NCI-H187 treated with DMSO at 0.1 percent for 48 hours (cell line): ENCODE data around the gene UNC79.
"Not testable (repeated sequence)": the region's sequence is repeated elsewhere in the genome, so short reads cannot be mapped to it uniquely, and the experiment has no call there.

Source experiments
- DNase-seq: peaks from one replicate; lab custom pipeline; 2025; lab: John Stamatoyannopoulos, UW

Gene UNC79

DNA sequence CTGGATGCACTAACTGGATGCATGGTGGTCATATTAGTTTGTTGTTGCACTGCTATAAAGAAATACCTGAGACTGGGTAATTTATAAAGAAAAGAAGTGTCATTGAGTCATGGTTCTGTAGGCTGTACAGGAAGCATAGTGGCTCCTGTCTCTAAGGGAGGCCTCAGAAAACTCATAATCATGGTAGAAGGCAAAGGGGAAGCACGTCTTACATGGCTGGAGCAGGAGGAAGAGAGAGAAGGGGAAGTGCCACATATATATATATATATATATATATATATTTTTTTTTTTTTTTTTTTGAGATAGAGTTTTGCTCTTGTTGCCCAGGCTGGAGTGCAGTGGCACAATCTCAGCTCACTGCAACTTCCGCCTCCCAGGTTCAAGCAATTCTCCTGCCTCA lies 62.9 kb downstream of the UNC79 start:
- not testable (repeated sequence) for DNase-seq

DNA sequence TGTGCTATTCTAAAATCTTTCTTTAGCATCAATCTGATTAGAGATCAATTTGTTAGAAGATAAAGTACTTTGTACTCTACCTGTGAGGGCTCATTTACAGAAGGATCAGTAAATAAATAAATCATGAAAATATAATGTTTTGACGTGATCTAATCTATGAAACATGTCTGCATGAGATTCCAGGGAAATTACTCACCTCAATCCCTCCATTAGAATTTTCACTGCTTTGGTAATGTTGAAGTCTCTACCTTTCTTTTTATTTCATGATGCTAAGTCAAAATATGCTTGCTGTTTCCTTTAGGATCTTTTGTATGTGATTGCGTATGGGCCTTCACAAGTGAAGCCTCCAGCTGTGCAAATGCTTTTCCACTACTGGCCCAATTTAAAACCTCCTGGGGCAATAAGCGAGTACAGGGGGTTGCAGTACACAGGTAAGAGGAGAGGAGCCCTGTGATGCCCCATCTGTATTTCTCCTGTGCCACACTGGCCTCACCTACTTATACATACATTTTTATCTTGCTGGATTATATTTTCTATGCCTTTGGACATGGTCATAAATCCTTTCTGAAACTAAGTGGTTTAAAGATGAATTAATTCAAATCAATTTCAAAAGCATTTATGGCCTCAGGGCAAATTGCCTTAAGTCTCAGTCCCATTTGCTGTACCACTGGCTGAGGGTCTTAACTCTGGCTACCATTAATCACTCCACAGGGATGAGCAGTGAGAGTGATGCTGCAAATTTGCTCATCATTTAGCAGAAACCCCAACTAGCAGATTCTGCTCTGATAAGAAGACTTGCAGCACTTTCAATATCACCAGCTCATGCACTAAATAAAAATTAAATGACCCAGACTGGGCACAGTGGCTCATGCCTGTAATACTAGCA lies 66.4 kb downstream of the UNC79 start:
- no peak for DNase-seq

DNA sequence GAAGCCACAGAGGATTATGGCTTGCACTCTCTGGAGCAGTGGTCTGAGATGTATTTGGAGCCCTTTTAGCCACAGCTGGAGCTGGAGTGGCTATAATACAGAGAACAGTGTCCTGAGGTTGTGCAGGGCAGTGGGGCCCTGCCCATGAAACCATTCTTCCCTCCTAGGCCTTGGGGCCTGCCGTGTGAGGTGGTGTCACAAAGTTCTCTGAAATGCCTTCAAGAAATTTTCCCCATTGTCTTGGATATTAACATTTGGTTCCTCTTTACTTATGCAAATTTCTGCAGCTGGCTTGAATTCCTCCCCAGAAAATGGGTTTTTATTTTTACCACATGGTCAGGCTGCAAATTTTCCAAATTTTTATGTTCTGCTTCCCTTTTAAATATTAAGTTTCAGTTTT lies 79.3 kb downstream of the UNC79 start:
- DNase-seq, result no peak

DNA sequence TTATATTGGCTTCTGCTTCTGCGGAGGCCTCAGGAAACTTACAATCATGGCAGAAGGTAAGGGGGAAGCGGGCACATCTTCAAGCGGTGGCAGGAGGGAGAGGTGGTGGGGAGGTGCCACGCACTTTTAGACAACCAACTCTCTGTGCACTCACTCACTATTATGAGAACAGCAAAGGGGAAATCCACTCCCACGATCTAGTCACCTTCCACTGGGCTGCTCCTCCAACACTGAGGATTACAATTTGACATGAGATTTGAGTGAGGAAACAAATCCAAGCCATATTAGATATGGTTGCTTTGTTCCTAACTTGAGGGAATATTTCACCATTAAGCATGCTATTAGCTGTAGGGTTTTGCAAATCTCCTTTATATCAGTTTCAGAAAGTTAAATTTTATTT lies 80.3 kb downstream of the UNC79 start:
- DNase-seq, result no peak

DNA sequence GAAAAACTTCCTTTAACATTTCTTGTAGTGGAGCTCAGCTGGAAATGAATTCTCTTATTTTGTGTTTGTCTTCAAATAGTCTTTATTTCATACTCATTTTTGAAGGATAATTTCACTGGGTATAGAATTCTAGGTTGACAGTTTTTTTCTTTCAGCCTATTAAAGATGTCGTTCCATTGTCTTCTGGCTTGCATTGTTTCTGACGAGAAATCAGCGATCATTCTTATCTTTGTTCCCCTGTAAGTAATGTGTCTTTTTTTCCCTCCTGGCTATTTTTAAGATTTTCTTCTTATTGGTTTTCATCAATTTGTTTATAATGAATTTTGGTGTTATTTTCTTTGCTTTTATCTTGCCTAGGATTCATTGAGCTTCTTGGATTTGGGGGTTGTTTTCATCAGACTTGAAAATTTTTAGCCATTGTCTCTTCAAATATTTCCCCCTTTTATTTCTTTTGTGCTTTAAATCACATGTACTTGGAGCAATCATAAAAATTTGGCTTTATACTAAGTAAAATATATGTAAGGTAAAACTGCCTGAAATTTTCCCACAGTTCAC lies 89.4 kb downstream of the UNC79 start:
- DNase-seq, result no peak

DNA sequence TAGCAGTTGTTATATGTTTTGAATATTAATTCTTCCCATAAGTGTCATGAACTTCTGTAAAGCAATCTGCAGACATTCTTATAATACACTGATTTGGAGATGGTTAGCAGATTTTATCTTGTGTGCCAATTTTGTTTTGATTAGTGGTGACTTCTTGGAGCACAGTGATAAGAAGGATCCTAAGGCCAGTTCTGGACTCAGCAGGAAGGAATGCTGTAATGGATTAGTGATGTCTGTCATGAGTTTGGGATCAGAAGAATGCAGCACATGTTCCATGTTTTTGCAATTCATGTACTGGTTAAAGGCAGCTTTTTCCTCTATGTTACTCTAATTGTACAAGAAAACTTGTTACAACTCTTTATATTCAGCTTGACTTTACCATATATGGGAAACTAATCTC lies 91.5 kb downstream of the UNC79 start:
- no peak for DNase-seq

DNA sequence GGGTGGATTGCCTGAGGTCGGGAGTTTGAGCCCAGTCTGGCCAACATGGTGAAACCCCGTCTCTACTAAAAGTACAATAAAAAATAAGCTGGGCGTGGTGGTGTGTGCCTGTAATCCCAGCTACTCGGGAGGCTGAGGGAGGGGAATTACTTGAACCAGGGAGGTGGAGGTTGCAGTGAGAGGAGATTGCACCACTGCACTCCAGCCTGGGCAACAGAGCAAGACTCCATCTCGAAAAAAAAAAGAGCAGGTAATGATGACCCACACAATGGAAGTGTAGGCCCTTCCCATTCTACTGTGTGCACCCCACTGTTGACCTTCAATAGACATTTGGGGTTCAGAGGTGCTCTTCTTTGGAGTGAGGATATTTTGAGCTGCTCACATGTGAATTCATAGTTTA lies 94.5 kb downstream of the UNC79 start:
- DNase-seq, result not testable (repeated sequence)

DNA sequence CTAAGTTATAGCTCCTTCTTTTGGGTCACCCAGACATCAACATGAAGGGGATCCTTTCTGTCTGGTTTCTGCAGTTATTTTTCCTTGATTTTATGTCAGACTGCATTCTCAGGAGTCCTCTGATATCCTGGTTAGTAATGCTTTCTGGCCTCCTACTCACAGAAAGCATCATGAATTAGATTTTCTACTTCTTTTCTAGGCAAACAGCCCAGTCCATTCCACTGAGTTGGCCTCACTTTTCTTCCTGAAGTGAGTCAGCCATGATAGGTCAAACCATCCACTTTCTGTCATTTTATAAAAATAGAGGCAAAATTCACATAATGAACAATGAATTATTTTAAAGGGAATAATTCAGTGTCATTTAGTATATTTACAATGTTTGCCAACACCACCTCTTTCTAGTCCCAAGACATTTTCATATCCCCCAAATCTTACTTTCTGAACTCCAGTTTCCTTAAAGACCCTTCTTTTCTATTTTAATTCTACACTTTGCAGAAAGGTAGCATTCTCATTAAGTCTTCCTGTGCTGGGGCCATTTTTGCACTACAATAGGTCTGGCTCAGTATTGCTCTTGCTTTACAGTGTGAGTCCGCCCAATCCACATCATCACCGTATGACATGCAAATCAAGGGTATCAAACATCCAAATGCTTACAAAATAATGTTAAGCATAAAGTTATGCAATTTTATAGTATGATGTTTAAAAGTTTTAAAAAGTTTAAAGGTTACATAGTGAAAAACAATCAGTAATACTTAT lies 95.1 kb downstream of the UNC79 start:
- no peak for DNase-seq

DNA sequence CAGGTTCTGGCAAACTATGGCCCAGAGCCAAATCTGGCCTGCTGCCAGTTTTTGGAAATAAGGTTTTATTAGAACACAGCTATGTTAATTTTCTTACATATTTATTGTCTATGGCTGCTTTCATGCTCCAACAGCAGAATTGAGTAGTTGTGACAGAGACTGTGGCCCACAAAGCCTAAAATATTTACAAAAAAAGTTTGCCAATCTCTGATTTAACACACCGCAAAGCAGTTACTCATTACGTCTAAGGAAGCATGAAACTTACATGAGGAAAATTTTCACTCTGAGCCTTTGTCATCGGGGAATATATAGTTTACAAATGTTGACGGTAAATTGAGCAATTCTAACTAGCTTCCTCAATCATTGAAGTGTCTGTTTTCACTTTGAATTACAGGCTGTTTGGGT lies 96.5 kb downstream of the UNC79 start:
- DNase-seq, result no peak

DNA sequence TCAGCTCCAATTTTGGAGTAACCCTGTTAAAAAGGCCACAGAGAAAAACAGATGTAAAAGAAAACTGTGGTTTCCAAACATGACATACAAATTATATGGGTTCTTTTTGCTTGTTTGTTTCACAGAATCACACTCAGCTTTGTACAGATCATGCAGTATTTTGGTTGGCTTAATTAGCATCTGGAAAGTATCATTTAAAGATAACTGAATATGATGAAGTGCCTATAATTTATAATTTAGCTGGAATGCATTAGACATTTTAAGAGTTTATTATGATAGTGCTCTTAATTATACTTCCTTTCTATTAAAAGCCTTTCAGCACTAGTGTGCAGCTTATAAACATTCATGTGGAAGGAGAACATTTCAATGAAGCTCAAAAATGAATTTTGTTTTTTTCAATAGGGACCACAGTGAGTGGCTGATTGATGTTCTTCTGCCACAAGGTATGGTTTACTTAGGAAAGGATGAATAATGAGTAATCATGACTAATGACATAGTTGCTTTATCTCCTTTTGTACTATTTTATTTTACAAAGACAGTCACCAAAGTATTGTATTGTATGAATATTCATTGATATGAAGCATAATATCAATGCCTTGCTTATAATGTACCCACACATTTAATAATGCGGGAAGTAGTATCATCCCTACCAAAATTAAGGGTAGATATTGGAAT lies 98.3 kb downstream of the UNC79 start:
- DNase-seq, result no peak

DNA sequence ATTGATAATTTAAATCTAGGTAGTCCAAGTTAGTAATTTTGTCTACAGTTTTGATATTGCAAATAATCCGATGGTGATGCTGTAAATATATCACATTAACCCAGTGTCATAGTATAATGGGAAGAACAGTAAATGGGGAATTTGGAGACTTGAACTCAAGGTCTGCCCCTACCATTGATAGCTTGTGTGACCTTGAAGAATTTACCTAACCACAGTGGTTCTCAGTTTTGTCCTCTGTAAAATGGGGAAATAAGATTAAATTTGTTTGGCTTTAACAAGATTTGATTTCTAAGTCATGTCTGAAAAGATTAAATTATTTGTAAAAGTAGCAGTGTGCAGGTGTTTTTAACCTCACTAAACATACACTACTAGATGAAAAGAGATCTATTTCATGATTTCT lies 100.9 kb downstream of the UNC79 start:
- no peak for DNase-seq

DNA sequence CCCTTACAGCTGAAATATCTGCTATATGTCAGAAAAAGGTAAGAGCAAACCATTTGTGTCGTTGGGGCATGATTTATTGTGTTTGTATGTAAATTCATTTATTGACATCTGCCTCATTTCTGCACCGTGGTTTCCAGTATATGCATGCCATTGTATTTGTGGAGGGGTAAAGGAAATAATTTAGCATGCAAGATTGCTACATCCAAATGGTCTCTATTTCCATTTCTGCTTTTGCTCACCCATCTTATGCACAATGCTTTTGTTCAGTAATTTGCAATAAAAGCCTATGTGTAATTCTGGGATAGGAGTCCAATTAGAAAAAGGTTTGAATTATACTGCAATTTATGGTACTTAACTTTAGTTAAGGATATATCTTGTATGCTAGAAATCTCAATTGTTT lies 101.8 kb downstream of the UNC79 start:
- no peak for DNase-seq

DNA sequence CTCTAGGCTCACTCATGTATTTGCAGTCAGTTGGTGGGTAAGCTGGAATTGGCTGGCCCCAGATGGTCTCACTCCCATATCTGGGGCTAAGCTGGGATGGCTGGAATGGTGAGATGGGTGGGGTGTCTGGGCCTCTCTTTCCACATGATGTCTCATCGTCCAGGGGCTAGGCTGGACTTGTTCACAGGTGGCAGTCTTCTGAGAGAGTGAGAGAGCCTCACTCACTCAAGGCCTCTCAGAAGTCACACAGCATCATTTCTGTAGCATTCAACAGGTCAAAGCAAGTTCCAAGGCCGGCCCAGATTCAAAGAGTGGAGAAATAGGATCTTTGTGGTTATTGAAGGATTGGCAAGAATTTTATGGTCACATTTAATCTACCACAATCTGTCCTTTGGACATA lies 102.7 kb downstream of the UNC79 start:
- no peak for DNase-seq

DNA sequence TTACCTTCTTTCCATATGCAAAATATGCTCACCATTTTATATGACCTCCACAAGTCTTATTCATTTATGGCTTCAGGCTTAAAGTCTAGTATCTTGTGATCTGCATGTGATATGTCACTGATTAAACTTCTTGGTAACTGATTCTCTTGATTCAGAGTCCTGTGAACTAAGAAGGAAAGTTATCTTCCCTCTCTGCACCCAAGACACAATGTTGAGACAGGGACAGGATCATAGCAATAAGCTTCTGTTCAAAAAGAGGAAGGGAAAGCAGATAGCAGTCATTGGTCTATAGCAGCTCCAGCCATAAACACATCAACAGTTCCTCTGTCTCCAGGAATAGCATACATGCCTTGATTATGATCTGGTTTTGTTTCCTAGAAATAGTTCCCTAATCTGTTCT lies 103.1 kb downstream of the UNC79 start:
- no peak for DNase-seq

DNA sequence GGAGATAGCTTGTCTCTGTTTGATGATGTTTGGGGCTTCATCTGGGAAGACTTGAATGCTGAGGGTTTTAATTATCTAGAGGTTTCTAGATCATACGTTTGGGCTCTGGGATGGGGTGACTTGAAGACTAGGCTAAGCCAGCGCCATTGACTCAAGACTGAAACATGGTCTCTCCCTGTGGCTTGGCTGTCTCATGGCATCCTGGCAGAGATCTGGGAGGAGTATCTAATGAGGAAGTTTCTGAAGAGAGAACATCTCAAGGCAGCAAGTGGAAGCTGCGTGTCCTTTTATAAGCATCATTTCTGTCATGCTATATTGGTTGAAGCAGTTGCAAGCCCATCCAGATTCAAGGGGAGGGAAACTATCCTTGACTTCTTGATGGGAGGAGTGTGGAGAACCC lies 104.8 kb downstream of the UNC79 start:
- no peak for DNase-seq

DNA sequence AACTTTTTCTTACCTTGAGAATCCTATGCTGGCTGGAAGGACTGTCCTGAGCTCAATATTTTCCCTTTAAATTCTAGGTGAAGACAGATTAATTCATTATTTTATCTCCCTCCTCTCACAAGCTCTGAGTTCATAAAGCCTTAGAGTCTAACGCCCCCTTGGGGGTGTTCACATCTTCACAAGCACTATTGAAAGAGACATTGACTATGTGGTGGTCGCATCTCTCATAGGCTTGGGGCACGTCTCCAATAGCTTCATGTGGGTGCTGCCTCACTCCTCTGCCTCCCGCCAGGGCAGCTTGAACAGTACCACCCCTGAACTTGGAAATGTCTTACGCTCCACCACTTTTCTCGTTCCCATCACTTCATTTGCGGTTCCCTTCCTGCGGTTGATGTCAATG lies 106.2 kb downstream of the UNC79 start:
- no peak for DNase-seq

DNA sequence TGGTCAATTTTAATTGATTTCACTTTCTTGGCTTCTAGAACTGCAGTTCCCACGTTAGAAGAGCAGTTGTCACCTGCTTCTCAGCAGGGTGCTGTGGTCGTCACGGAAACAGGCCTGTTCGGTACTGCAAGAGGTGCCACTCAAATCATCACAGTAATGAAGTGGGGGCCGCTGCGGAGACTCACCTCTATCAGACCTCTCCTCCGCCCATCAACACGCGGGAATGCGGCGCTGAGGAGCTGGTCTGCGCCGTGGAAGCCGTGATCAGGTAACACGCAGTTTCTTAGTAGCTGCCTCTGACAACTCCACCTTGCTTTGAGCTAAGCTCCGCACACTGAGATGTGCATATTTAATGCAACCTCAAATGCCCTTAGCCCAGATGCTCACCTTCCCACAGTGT lies 107.2 kb downstream of the UNC79 start:
- no peak for DNase-seq

DNA sequence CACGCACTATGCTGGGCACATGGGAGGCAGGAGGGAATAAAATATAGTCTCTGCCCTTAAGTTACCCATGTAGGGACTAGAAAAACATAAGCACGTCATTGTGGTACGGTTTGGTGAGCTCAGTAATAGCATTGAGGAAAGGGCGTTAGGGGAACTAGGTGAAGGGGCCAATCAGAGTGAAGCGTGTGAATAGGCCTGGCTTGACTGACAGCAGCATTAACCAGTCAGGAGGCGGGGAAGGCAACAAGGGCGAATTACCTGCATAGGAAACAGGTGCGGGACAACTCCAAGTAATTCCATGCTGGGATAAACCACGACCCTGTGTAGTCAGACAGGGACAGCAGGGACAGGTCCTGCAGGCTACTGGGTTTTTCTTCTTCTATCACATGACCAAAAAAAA lies 107.7 kb downstream of the UNC79 start:
- no peak for DNase-seq

DNA sequence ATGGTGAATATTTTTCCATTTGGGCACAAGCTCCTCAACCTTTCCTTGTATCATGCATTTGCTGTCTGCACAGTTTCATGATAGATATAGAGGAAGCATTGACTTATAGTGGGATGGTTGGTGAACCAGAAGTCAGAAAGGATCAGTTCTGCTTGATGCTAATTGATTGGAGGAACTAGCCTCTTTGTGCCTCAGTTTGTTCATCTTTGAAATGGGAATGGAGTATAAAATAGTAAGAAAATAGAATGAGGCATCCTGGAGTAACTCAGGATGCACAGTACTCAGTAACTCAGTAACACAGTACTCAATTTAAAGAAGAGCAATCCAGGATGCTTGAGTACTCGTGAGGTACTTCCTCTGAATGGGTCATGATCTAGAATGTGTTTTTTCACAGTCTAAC lies 109.5 kb downstream of the UNC79 start:
- no peak for DNase-seq

DNA sequence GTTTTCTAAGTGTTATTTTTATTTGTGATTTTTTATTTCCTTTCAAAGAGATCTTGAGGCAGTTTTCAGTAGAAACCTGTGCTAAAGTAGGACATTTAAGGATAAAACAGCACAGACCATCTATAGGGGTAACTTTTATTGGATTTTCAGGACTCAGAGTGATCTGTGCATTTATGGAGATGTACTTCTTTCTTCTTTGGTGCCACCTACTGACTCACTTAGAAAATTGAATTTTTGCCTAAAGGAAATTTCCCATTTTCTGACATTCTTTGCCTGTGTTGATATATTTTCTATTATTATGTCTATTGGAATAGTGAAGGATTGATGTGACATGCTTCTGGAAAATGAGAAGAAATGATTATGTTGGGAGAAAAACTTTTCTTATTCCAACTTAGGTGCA lies 113.0 kb downstream of the UNC79 start:
- DNase-seq, result no peak

DNA sequence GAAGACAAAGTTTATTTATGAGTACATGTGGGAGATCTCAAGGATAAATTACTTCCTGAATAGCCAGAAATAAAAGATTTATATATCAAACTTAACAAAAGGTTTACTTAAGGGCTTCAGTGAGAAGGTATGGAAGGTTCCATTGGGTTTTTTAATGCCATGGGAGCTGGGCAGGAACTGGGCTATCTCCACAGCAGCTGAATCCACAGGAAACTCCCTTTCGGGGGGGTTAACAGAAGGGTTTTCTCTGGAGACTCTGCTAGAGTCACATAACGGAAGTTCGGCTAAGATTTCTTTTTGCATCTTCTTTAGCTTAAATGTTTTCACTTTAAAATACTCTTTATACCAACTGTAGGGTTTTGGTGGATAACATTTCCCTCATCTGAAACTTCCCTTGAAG lies 113.5 kb downstream of the UNC79 start:
- no peak for DNase-seq

DNA sequence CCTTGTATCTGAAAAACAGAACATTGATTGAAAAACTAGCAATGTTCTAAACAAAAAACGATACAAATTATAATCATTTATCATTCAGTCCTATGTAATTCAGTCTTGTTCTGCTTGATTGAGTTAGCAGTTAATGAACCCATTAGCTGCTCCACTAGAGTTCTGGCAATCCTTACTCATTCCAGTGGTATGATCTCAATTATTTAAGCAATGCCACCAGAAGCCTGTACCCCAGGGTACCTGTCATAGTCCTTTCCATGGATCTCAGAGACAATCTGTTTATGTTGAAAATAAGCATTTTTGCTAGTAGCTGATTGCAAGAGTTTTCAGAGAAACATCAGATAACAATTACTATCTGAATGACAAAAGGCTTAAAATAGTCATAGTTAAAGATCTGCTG lies 115.9 kb downstream of the UNC79 start:
- DNase-seq, result no peak
